ENCODE results near the gene UNC50.

The UNC50 gene

DNA sequence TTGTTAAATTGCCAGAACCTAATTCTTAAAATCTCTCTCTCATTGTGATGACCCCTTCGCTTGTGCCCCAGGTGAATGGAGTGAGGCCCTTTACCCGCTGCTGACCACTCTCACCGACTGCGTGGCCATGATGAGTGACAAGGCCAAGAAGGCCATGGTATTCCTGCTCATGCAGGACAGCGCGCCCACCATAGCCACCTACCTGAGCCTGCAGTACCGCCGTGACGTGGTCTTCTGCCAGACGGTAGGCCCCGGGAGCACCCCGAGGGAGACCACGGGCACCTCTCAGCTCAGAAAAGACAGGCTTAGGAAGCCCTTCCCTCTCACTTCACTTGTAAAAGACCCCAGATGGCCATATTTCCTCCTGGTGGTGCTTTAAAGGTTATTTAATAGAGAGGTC lies 45.0 kb upstream of the UNC50 start:
- H3K4me3 ChIP-seq (ENCODE audit: low read length): no peak overlapping the region
- no peaks in the 10 kb centered on the region for H4K20me1 ChIP-seq (ENCODE audit: insufficient read depth, low read length)
- TF ChIP-seq EZH2phosphoT487 (IDR thresholded peaks at IDR 0.05; ENCODE audit: low read length) (no peak), CTCF (IDR thresholded peaks at IDR 0.05; ENCODE audit: low read length) (no peak), EZH2 (optimal IDR thresholded peaks at IDR 0.05; ENCODE audit: low read depth, low read length) (no peak)
- no peak overlapping the region for H2AFZ ChIP-seq (ENCODE audit: low read length)
- H3K36me3 ChIP-seq (replicated peaks; ENCODE audit: insufficient read depth, low read length): peaks cover 37% of the 10 kb centered on the region
- H3K9me2 ChIP-seq (replicated peaks; ENCODE audit: insufficient read depth, low read length): no peaks in the 10 kb centered on the region
- H3K4me2 ChIP-seq (ENCODE audit: low read depth, low read length): no peak overlapping the region
- no peaks in the 10 kb centered on the region; the same call in 1 of the 2 replicates for H3F3A ChIP-seq (ENCODE audit: insufficient read depth, low read length)
- no peaks in the 10 kb centered on the region for H3K9me3 ChIP-seq (replicated peaks; ENCODE audit: insufficient read depth, low read length)
- no peaks in the 10 kb centered on the region for H3K4me1 ChIP-seq (ENCODE audit: low read length)
- H3K27ac ChIP-seq (ENCODE audit: low read length): no peak overlapping the region
- DNase-seq: no peak
- H3K9ac ChIP-seq (ENCODE audit: low read length): no peak overlapping the region
- peaks cover 90% of the 10 kb centered on the region for H3K79me2 ChIP-seq (ENCODE audit: low read length)
- no peaks in the 10 kb centered on the region for H3K27me3 ChIP-seq (replicated peaks; ENCODE audit: insufficient read depth, low read length)

DNA sequence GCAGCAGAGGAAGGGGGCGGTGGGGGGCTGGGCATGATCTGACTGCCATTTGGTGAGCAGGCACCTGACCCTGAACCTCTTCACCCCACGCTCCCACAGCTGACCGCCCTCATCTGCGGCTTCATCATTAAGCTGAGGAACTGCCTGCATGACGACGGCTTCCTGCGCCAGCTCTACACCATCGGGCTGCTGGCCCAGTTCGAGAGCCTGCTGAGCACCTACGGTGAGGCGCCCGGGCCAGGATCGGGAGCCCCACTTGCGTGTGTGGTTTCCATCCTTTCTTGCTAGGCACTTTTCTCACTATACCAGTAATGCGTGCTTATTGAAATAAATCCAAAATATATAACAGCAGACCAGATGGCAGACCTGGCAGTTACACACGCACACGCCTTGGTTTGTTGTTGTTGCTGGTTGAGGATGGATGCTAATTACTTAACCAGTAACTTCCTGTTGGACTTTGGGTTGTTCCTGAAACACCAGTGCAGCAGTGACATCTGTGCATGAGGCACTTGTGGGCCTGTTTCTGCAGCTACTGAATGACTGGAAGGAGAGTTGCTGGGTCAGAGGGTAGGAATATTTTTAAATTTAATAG lies 43.8 kb upstream of the UNC50 start:
- Histone ChIP-seq H3K9ac (ENCODE audit: low read length) (no peak overlapping the region), H3K36me3 (replicated peaks; ENCODE audit: insufficient read depth, low read length) (peaks cover 32% of the 10 kb centered on the region), H2AFZ (ENCODE audit: low read length) (no peak overlapping the region), H3K4me3 (ENCODE audit: low read length) (no peak overlapping the region), H3F3A (ENCODE audit: insufficient read depth, low read length) (no peaks in the 10 kb centered on the region; the same call in none of the 2 replicates), H3K9me2 (replicated peaks; ENCODE audit: insufficient read depth, low read length) (no peaks in the 10 kb centered on the region), H3K27me3 (replicated peaks; ENCODE audit: insufficient read depth, low read length) (no peaks in the 10 kb centered on the region), H3K27ac (ENCODE audit: low read length) (no peak overlapping the region), H3K9me3 (replicated peaks; ENCODE audit: insufficient read depth, low read length) (no peaks in the 10 kb centered on the region), H3K4me2 (ENCODE audit: low read depth, low read length) (no peak overlapping the region), H3K79me2 (ENCODE audit: low read length) (peaks cover 89% of the 10 kb centered on the region), H4K20me1 (ENCODE audit: insufficient read depth, low read length) (no peaks in the 10 kb centered on the region), H3K4me1 (ENCODE audit: low read length) (no peaks in the 10 kb centered on the region)
- TF ChIP-seq EZH2 (optimal IDR thresholded peaks at IDR 0.05; ENCODE audit: low read depth, low read length): no peak
- no peak for TF ChIP-seq CTCF (IDR thresholded peaks at IDR 0.05; ENCODE audit: low read length)
- TF ChIP-seq EZH2phosphoT487 (IDR thresholded peaks at IDR 0.05; ENCODE audit: low read length): no peak
- no peak for DNase-seq

DNA sequence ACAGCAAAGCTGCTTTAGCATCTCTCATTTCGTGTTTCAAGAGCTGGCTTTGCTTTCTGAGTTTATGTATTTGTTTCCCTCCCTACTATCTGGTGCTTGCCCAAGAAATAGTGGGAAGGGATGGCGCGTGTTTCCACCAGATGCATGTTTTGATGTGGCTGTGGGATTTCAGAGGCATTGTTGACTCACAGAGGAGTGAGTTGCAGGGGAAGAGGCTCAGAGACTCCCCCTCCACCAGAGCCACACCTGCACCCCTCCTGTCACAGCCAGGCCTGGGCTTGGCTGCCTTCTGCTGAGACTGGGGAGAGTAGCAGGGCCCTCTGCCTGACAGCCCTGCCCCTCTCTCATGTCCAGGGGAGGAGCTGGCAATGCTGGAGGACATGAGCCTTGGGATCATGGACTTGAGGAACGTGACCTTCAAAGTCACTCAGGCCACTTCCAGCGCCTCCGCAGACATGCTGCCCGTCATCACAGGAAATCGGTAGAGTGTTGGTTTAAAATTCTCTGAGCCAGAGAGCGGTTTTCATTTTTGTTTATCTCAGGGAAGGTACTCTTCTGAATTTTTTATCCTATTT lies 43.0 kb upstream of the UNC50 start:
- no peak overlapping the region for H3K27ac ChIP-seq (ENCODE audit: low read length)

More for the DNA sequence above, 43.0 kb upstream of the UNC50 start:
- Histone ChIP-seq H3K4me1 (ENCODE audit: low read length) (no peaks in the 10 kb centered on the region), H2AFZ (ENCODE audit: low read length) (no peak overlapping the region), H3K9me3 (replicated peaks; ENCODE audit: insufficient read depth, low read length) (no peaks in the 10 kb centered on the region), H3K27me3 (replicated peaks; ENCODE audit: insufficient read depth, low read length) (no peaks in the 10 kb centered on the region), H3K9ac (ENCODE audit: low read length) (no peak overlapping the region), H4K20me1 (ENCODE audit: insufficient read depth, low read length) (no peaks in the 10 kb centered on the region), H3F3A (ENCODE audit: insufficient read depth, low read length) (no peaks in the 10 kb centered on the region; the same call in none of the 2 replicates), H3K36me3 (replicated peaks; ENCODE audit: insufficient read depth, low read length) (peaks cover 39% of the 10 kb centered on the region), H3K79me2 (ENCODE audit: low read length) (peaks cover 90% of the 10 kb centered on the region), H3K4me3 (ENCODE audit: low read length) (no peak overlapping the region), H3K4me2 (ENCODE audit: low read depth, low read length) (no peak overlapping the region), H3K9me2 (replicated peaks; ENCODE audit: insufficient read depth, low read length) (no peaks in the 10 kb centered on the region)
- TF ChIP-seq EZH2 (optimal IDR thresholded peaks at IDR 0.05; ENCODE audit: low read depth, low read length) (no peak), CTCF (IDR thresholded peaks at IDR 0.05; ENCODE audit: low read length) (no peak), EZH2phosphoT487 (IDR thresholded peaks at IDR 0.05; ENCODE audit: low read length) (no peak)
- no peak for DNase-seq
